ENCODE results near the gene SUPV3L1. TPM values are rescaled to one million over a fixed set of nuclear protein-coding genes. Genes with fewer than 3 reads are reported as not detected.

SUPV3L1 gene
- total RNA-seq, 1 donor from 2014 or later, result 45.0 TPM

GRCh38 chr10:69226919-69227450 is 47.0 kb downstream of the SUPV3L1 start:
- no peak overlapping the region for H3K27ac Mint-ChIP-seq (ENCODE audit: unreplicated experiment)
- no peak for DNase-seq
- H3K9me3 Mint-ChIP-seq (ENCODE audit: unreplicated experiment), result peaks cover 5% of the 10 kb centered on the region
- TF ChIP-seq CTCF (IDR thresholded peaks at IDR 0.05; ENCODE audit: partially characterized antibody, unreplicated experiment), result no peak
- H3K4me3 Mint-ChIP-seq (ENCODE audit: unreplicated experiment), result no peak overlapping the region
- H3K4me1 Mint-ChIP-seq (ENCODE audit: low read depth, unreplicated experiment), result peaks cover 13% of the 10 kb centered on the region
- H3K36me3 Mint-ChIP-seq (ENCODE audit: unreplicated experiment), result no peaks in the 10 kb centered on the region
- peaks cover 3% of the 10 kb centered on the region for H3K27me3 Mint-ChIP-seq (ENCODE audit: unreplicated experiment)

- TF ChIP-seq CTCF (IDR thresholded peaks at IDR 0.05; ENCODE audit: partially characterized antibody, unreplicated experiment), result no peak
- peaks cover 3% of the 10 kb centered on the region for H3K27me3 Mint-ChIP-seq (ENCODE audit: unreplicated experiment)
- no peak for DNase-seq
- H3K4me3 Mint-ChIP-seq (ENCODE audit: unreplicated experiment), result no peak overlapping the region
- no peak overlapping the region for H3K27ac Mint-ChIP-seq (ENCODE audit: unreplicated experiment)
- H3K9me3 Mint-ChIP-seq (ENCODE audit: unreplicated experiment), result peaks cover 8% of the 10 kb centered on the region
- no peaks in the 10 kb centered on the region for H3K36me3 Mint-ChIP-seq (ENCODE audit: unreplicated experiment)
- H3K4me1 Mint-ChIP-seq (ENCODE audit: low read depth, unreplicated experiment), result peaks cover 22% of the 10 kb centered on the region
Observed at GRCh38 chr10:69228151-69228550, 48.1 kb downstream of the SUPV3L1 start.

GRCh38 chr10:69229616-69229916 is 49.5 kb downstream of the SUPV3L1 start:
- DNase-seq, result no peak
- Mint-ChIP-seq H3K9me3 (ENCODE audit: unreplicated experiment) (peaks cover 10% of the 10 kb centered on the region), H3K27me3 (ENCODE audit: unreplicated experiment) (peaks cover 3% of the 10 kb centered on the region), H3K36me3 (ENCODE audit: unreplicated experiment) (no peaks in the 10 kb centered on the region), H3K4me3 (ENCODE audit: unreplicated experiment) (no peak overlapping the region), H3K27ac (ENCODE audit: unreplicated experiment) (no peak overlapping the region), H3K4me1 (ENCODE audit: low read depth, unreplicated experiment) (peaks cover 25% of the 10 kb centered on the region)
- no peak for TF ChIP-seq CTCF (IDR thresholded peaks at IDR 0.05; ENCODE audit: partially characterized antibody, unreplicated experiment)

- Mint-ChIP-seq H3K27me3 (ENCODE audit: unreplicated experiment) (peaks cover 3% of the 10 kb centered on the region), H3K27ac (ENCODE audit: unreplicated experiment) (no peak overlapping the region), H3K36me3 (ENCODE audit: unreplicated experiment) (no peaks in the 10 kb centered on the region), H3K4me3 (ENCODE audit: unreplicated experiment) (no peak overlapping the region), H3K9me3 (ENCODE audit: unreplicated experiment) (peaks cover 10% of the 10 kb centered on the region), H3K4me1 (ENCODE audit: low read depth, unreplicated experiment) (peaks cover 21% of the 10 kb centered on the region)
- no peak for TF ChIP-seq CTCF (IDR thresholded peaks at IDR 0.05; ENCODE audit: partially characterized antibody, unreplicated experiment)
- no peak for DNase-seq
Observed at GRCh38 chr10:69230128-69230527, 50.1 kb downstream of the SUPV3L1 start.

- Mint-ChIP-seq H3K27me3 (ENCODE audit: unreplicated experiment) (peaks cover 2% of the 10 kb centered on the region), H3K36me3 (ENCODE audit: unreplicated experiment) (no peaks in the 10 kb centered on the region), H3K4me3 (ENCODE audit: unreplicated experiment) (no peak overlapping the region), H3K9me3 (ENCODE audit: unreplicated experiment) (peaks cover 10% of the 10 kb centered on the region), H3K4me1 (ENCODE audit: low read depth, unreplicated experiment) (peaks cover 19% of the 10 kb centered on the region), H3K27ac (ENCODE audit: unreplicated experiment) (no peak overlapping the region)
- TF ChIP-seq CTCF (IDR thresholded peaks at IDR 0.05; ENCODE audit: partially characterized antibody, unreplicated experiment), result no peak
- no peak for DNase-seq
Observed at GRCh38 chr10:69232252-69232651, 52.2 kb downstream of the SUPV3L1 start.
